H1 (cell line): ENCODE data around the gene BAX. TPM values are rescaled to one million over a fixed set of nuclear protein-coding genes. Genes with fewer than 3 reads are reported as not detected.

Experiments used
- CTCF ChIA-PET: fragments of 300-600 bp; sonication (Branson Sonifier 250); formaldehyde crosslinking; loops from one replicate; lab custom pipeline; 2021; ENCODE audit not compliant: partially characterized antibody; lab: Charles Lee
- POLR2A ChIA-PET: fragments of 300-600 bp; sonication (Branson Sonifier 250); formaldehyde crosslinking; loops from one replicate; lab custom pipeline; 2021; ENCODE audit warnings: inconsistent platforms; ENCODE audit not compliant: partially characterized antibody; lab: Charles Lee
- DNase-seq, 2 experiments: peaks; one replicate each; pipeline versions ENCODE4 v3.0.0 to v3.0.0-alpha.2; 2010 to 2022; ENCODE audit warnings: low spot score in 2 of 2, low read depth in 1 of 2, mixed read lengths in 1 of 2
- FAIRE-seq: peaks from 2 replicates; lab custom pipeline; 2011; peaks lifted over from hg19 to GRCh38; lab: Jason Lieb, UNC
- H2AFZ ChIP-seq: 2 replicates; pipeline ENCODE4 v1.8.1; 2012; ENCODE audit warnings: low read length, inconsistent platforms
- H2AK5ac ChIP-seq: 2 replicates; pipeline ENCODE4 v1.6.1; 2013; ENCODE audit warnings: low read depth, low read length
- H2BK120ac ChIP-seq: replicated peaks from 2 replicates; pipeline ENCODE3; 2013; ENCODE audit warnings: low read depth, low read length, inconsistent platforms
- H2BK12ac ChIP-seq: 2 replicates; pipeline ENCODE4 v1.6.1; 2013; ENCODE audit warnings: low read depth, low read length
- H2BK15ac ChIP-seq: 2 replicates; pipeline ENCODE4 v1.6.1; 2013; ENCODE audit warnings: low read length
- H2BK20ac ChIP-seq: 2 replicates; pipeline ENCODE4 v1.6.1; 2013; ENCODE audit warnings: low read length
- H2BK5ac ChIP-seq: 2 replicates; pipeline ENCODE4 v1.6.1; 2013; ENCODE audit warnings: low read depth, low read length
- H3K14ac ChIP-seq: 2 replicates; pipeline ENCODE4 v1.6.1; 2013; ENCODE audit warnings: inconsistent platforms; ENCODE audit not compliant: insufficient read length
- H3K18ac ChIP-seq: 2 replicates; pipeline ENCODE4 v1.6.1; 2013; ENCODE audit warnings: low read length; ENCODE audit errors: extremely low read depth
- H3K23ac ChIP-seq: 2 replicates; pipeline ENCODE4 v1.6.1; 2013; ENCODE audit warnings: inconsistent platforms; ENCODE audit not compliant: insufficient read length
- H3K23me2 ChIP-seq: 2 replicates; pipeline ENCODE4 v1.6.1; 2013; ENCODE audit warnings: low read depth, low read length
- H3K27ac ChIP-seq: 2 replicates; pipeline ENCODE4 v1.6.1; 2011; ENCODE audit warnings: low read depth, low read length, inconsistent platforms
- H3K27me3 ChIP-seq, 4 experiments: replicated peaks in 1 of 4; 1 replicate in 1 of 4; 2 replicates in 3 of 4; pipeline versions ENCODE4 v1.6.1 to v1.8.1; 2011 to 2013; ENCODE audit warnings: low read length in 3 of 4, mild to moderate bottlenecking in 3 of 4, inconsistent platforms in 2 of 4, mixed read lengths in 2 of 4, moderate library complexity in 1 of 4; ENCODE audit not compliant: control insufficient read depth in 3 of 4, insufficient read depth in 3 of 4; ENCODE audit errors: extremely low read depth in 1 of 4
- H3K36me3 ChIP-seq, 4 experiments: 2 replicates each; pipeline versions ENCODE4 v1.6.1 to v1.8.1; 2011 to 2013; ENCODE audit warnings: mild to moderate bottlenecking in 4 of 4, low read length in 3 of 4, moderate library complexity in 2 of 4, control low read depth in 1 of 4, inconsistent platforms in 1 of 4; ENCODE audit not compliant: insufficient read depth in 4 of 4, control insufficient read depth in 2 of 4
- H3K4ac ChIP-seq: replicated peaks from 2 replicates; pipeline ENCODE3; 2013; ENCODE audit warnings: low read length, low read depth, mixed read lengths, inconsistent platforms; ENCODE audit not compliant: insufficient read length
- H3K4me1 ChIP-seq, 4 experiments: replicated peaks in 1 of 4; 1 replicate in 1 of 4; 2 replicates in 3 of 4; pipeline versions ENCODE4 v1.6.1 to v1.8.1; 2011 to 2013; ENCODE audit warnings: low read length in 3 of 4, inconsistent platforms in 2 of 4, mixed read lengths in 1 of 4; ENCODE audit not compliant: insufficient read depth in 4 of 4, control insufficient read depth in 3 of 4
- H3K4me2 ChIP-seq, 2 experiments: 2 replicates each; pipeline versions ENCODE4 v1.6.1 to v1.8.1; 2011 to 2013; ENCODE audit warnings: low read depth in 2 of 2, low read length in 2 of 2, control low read depth in 1 of 2, inconsistent platforms in 1 of 2, mild to moderate bottlenecking in 1 of 2; ENCODE audit not compliant: insufficient read depth in 1 of 2
- H3K4me3 ChIP-seq, 4 experiments: fragments of 200-600, 300-600 bp in 1 of 4; sonication (generic), shearing (Covaris generic), sonication (Bioruptor Twin) in 1 of 4; 2 replicates each; pipeline versions ENCODE4 v1.5.1 to v1.8.1; 2011 to 2016; ENCODE audit warnings: low read length in 4 of 4, low read depth in 3 of 4, control low read depth in 2 of 4, inconsistent platforms in 2 of 4, mild to moderate bottlenecking in 2 of 4, mixed read lengths in 1 of 4, moderate library complexity in 1 of 4; ENCODE audit not compliant: insufficient read depth in 2 of 4; ENCODE audit errors: extremely low read depth in 1 of 4
- H3K56ac ChIP-seq: replicated peaks from 2 replicates; pipeline ENCODE3; 2013; ENCODE audit warnings: low read depth, mild to moderate bottlenecking, mixed read lengths, low read length, inconsistent platforms; ENCODE audit not compliant: insufficient read length
- H3K79me1 ChIP-seq: 2 replicates; pipeline ENCODE4 v1.6.1; 2013; ENCODE audit warnings: low read depth, low read length, control low read depth
- H3K79me2 ChIP-seq, 2 experiments: 2 replicates each; pipeline versions ENCODE4 v1.6.1 to v1.8.1; 2012 to 2013; ENCODE audit warnings: low read length in 2 of 2, mild to moderate bottlenecking in 2 of 2, inconsistent platforms in 1 of 2; ENCODE audit not compliant: insufficient read depth in 2 of 2, control insufficient read depth in 1 of 2
- H3K9ac ChIP-seq, 4 experiments: replicated peaks in 1 of 4; 1 replicate in 1 of 4; 2 replicates in 3 of 4; pipeline versions ENCODE4 v1.6.1 to v1.8.1; 2011 to 2013; ENCODE audit warnings: low read depth in 3 of 4, low read length in 3 of 4, control low read depth in 2 of 4, mild to moderate bottlenecking in 2 of 4, moderate library complexity in 2 of 4, inconsistent platforms in 1 of 4; ENCODE audit errors: extremely low read depth in 1 of 4
- H3K9me3 ChIP-seq, 2 experiments: 2 replicates each; pipeline versions ENCODE4 v1.6.1 to v1.8.1; 2012 to 2013; ENCODE audit warnings: mild to moderate bottlenecking in 2 of 2, moderate library complexity in 2 of 2, control low read depth in 1 of 2, inconsistent platforms in 1 of 2, low read depth in 1 of 2, low read length in 1 of 2, mixed read lengths in 1 of 2; ENCODE audit not compliant: insufficient read depth in 2 of 2
- H4K20me1 ChIP-seq, 2 experiments: replicated peaks in 1 of 2; 2 replicates each; pipeline versions ENCODE3 to v1.8.1; 2011 to 2013; ENCODE audit warnings: inconsistent platforms in 2 of 2, low read length in 2 of 2, mild to moderate bottlenecking in 1 of 2; ENCODE audit not compliant: insufficient read depth in 2 of 2, control insufficient read depth in 1 of 2
- H4K5ac ChIP-seq: 2 replicates; pipeline ENCODE4 v1.6.1; 2013; ENCODE audit warnings: low read length, low read depth, mixed read lengths, inconsistent platforms; ENCODE audit not compliant: insufficient read length
- H4K8ac ChIP-seq: 2 replicates; pipeline ENCODE4 v1.8.0; 2013; ENCODE audit warnings: mild to moderate bottlenecking, moderate library complexity, low read length, inconsistent platforms; ENCODE audit not compliant: insufficient read depth; ENCODE audit errors: extremely low read depth
- H4K91ac ChIP-seq: replicated peaks from 2 replicates; pipeline ENCODE3; 2013; ENCODE audit warnings: low read length, mixed read lengths, inconsistent platforms; ENCODE audit not compliant: insufficient read length
- CHD1 ChIP-seq: IDR thresholded peaks from 2 replicates; pipeline ENCODE4 v1.6.1; 2012; ENCODE audit warnings: low read depth, low read length, improper control_type of control experiment
- CREB1 ChIP-seq: IDR thresholded peaks from 2 replicates; pipeline ENCODE4 v1.6.1; 2012; ENCODE audit warnings: inconsistent platforms
- FOSL1 ChIP-seq: IDR thresholded peaks from 2 replicates; pipeline ENCODE4 v1.6.1; 2011; ENCODE audit warnings: mild to moderate bottlenecking, low read depth, low read length, moderate library complexity; ENCODE audit not compliant: insufficient read depth
- HDAC2 ChIP-seq, 2 experiments: fragments of 300-600 bp in 1 of 2; sonication (generic) in 1 of 2; IDR thresholded peaks; 2 replicates each; pipeline ENCODE4 v1.6.1; 2011 to 2012; ENCODE audit warnings: low read depth in 2 of 2, low read length in 2 of 2, mild to moderate bottlenecking in 2 of 2, moderate library complexity in 2 of 2, borderline replicate concordance in 1 of 2, inconsistent platforms in 1 of 2
- KDM1A ChIP-seq: fragments of 200-600, 300-600 bp; sonication (generic); IDR thresholded peaks from 2 replicates; pipeline ENCODE4 v1.7.1; 2016; ENCODE audit warnings: mild to moderate bottlenecking, low read length, borderline replicate concordance
- KDM5A ChIP-seq: fragments of 200-600 bp; IDR thresholded peaks from 2 replicates; pipeline ENCODE4 v1.7.1; 2012; ENCODE audit warnings: mild to moderate bottlenecking, low read length, inconsistent platforms, mixed read lengths
- POLR2A ChIP-seq, 2 experiments: IDR thresholded peaks; 1 replicate in 1 of 2; 2 replicates in 1 of 2; pipeline ENCODE4 v1.6.1; 2011; ENCODE audit warnings: low read depth in 2 of 2, low read length in 2 of 2, mild to moderate bottlenecking in 2 of 2; ENCODE audit errors: control extremely low read depth in 1 of 2
- POLR2AphosphoS5 ChIP-seq: IDR thresholded peaks from 2 replicates; pipeline ENCODE4 v1.6.1; 2011; ENCODE audit warnings: low read depth, low read length
- SAP30 ChIP-seq: fragments of 300-600 bp; sonication (generic); IDR thresholded peaks from 2 replicates; pipeline ENCODE4 v1.7.1; 2012; ENCODE audit warnings: low read length, moderate library complexity, mild to moderate bottlenecking, inconsistent platforms; ENCODE audit not compliant: insufficient read depth, insufficient replicate concordance
- SIN3A ChIP-seq, 2 experiments: IDR thresholded peaks in 1 of 2; conservative IDR thresholded peaks in 1 of 2; 2 replicates each; pipeline ENCODE4 v1.6.1; 2011 to 2012; ENCODE audit warnings: low read length in 2 of 2, improper control_type of control experiment in 1 of 2, low read depth in 1 of 2, mild to moderate bottlenecking in 1 of 2
- SRF ChIP-seq: IDR thresholded peaks from 2 replicates; pipeline ENCODE4 v1.6.1; 2011; ENCODE audit warnings: mild to moderate bottlenecking, low read depth, low read length, moderate library complexity
- SUZ12 ChIP-seq: fragments of 200-600 bp; sonication (generic); IDR thresholded peaks from 2 replicates; pipeline ENCODE4 v1.6.1; 2012; ENCODE audit warnings: mild to moderate bottlenecking, inconsistent platforms, low read length, moderate library complexity, mixed read lengths
- WGBS, 2 experiments: shearing (Covaris generic) in 1 of 2; methylation state at CpG; one replicate each; pipeline versions ENCODE4 v1.1.6 to v1.1.7; 2013 to 2015; ENCODE audit warnings: low lambda C conversion rate in 2 of 2, mixed read lengths in 2 of 2, inconsistent platforms in 1 of 2, low coverage in 1 of 2, missing lambda C conversion rate in 1 of 2; ENCODE audit not compliant: insufficient replicate concordance in 2 of 2, insufficient coverage in 1 of 2, insufficient read length in 1 of 2; ENCODE audit errors: extremely low coverage in 1 of 2, missing lambda C conversion rate in 1 of 2; 5-methylcytosine and 5-hydroxymethylcytosine counted together
- polyA plus RNA-seq, 7 experiments: library from polyadenylated mRNA; depleted of rRNA in 3 of 7; stranded (reverse) in 5 of 7; unstranded in 2 of 7; fragments of >200 nt in 5 of 7; fragments of 200-250 nt in 2 of 7; gene quantifications; 1 replicate in 5 of 7; 2 replicates in 1 of 7; 4 replicates in 1 of 7; pipeline versions ENCODE4 v1.2.1 to v1.2.3, GENCODE V29; 2011 to 2013; ENCODE audit warnings: missing spikeins in 2 of 7, mixed read lengths in 2 of 7
- total RNA-seq: library from RNA; stranded (reverse); fragmentation: NEBNext Ultra II Directional; extraction: Animal tissue kit (Norgen Biotek cat#: 25700); gene quantifications from 2 replicates; pipeline ENCODE4 v1.2.1, GENCODE V29; 2021
- TF ChIP-seq, protein P1 (sequence below): IDR thresholded peaks from 2 replicates; pipeline ENCODE4 v1.6.1; 2011; ENCODE audit warnings: low read depth, mild to moderate bottlenecking, low read length; ENCODE audit not compliant: insufficient read depth

BAX gene
- total and polyA plus RNA-seq, 2 of the 8 experiments (the other 6 are each of a cell fraction or from before 2014, with no cell fraction given): 257 to 346 TPM

DNA sequence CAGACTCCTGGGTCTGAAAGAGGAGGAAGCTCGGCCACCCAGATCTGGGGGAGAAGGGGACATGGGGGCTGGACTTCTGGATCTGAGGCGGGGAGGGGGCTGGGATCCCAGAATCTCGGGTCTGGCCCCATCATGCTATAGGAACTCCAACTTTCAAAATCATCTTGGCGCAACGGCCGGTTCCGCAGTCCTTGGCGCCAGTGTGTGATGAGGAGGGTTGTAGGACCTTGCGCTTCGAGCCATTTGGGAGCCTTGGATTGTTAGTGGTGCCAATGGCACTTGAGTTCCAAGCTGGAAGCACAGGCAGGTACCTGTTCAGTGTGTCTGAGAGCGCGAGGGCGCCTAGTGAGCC, 39.3 kb downstream of the BAX start:
- Histone ChIP-seq H3K56ac (no peak overlapping the region), H3K23me2 (peaks cover 8% of the 10 kb centered on the region; the same call in 1 of the 2 replicates), H3K4me2 (peak overlapping the region; percentile 91 to 97), H3K4me3 (peak overlapping the region; percentile 74 to 97 (median 92)), H3K36me3 (peaks cover 0 to 6% (median 0%) of the 10 kb centered on the region in 4 experiments; a peak in 1 of 8 replicates), H3K79me2 (peaks cover 11 to 33% of the 10 kb centered on the region in 2 experiments; a peak in 3 of 4 replicates), H3K4me1 (peaks cover 0 to 3% (median 0%) of the 10 kb centered on the region in 4 experiments; a peak in 2 of 7 replicates), H2BK15ac (no peak overlapping the region), H4K20me1 (peaks cover under 1 to 12% of the 10 kb centered on the region in 2 experiments), H2AK5ac (no peak overlapping the region), H2BK12ac (no peak overlapping the region), H3K9ac (peak overlapping the region; percentile 31 to 90 (median 74)), H3K27me3 (no peaks in the 10 kb centered on the region), H2AFZ (no peak overlapping the region), H3K79me1 (peaks cover 15% of the 10 kb centered on the region), H2BK20ac (no peak overlapping the region), H2BK5ac (no peak overlapping the region), H3K14ac (no peak overlapping the region), H4K8ac (no peak overlapping the region; the same call in 1 of the 2 replicates), H3K27ac (peak overlapping the region; percentile 28; the same call in 1 of the 2 replicates), H4K5ac (peak overlapping the region; percentile 29), H3K23ac (no peak overlapping the region), H2BK120ac (no peak overlapping the region), H4K91ac (no peak overlapping the region), H3K4ac (no peak overlapping the region), H3K18ac (no peak overlapping the region), H3K9me3 (no peaks in the 10 kb centered on the region)
- DNase-seq (no peak), FAIRE-seq (no peak)
- CTCF ChIA-PET: interaction anchor here (0.6 to 2.6 kb wide), 25 partner anchors 15 to 289 kb away, joined by 3 to 19 read pairs (median 3); partner anchors contain the start of gene NUCB1
- POLR2A ChIA-PET: interaction anchor here (0.6 to 4.4 kb wide), 11 partner anchors 17 to 925 kb away, joined by 3 to 37 read pairs (median 3); partner anchors contain the start of genes FTL and PPP1R15A
- 8% methylated on average over 12 of the region's 13 CpGs; no CpG with 5 or more reads in 1 of the 2 experiments for WGBS, 2 experiments
- TF ChIP-seq KDM5A: peak; percentile 48; the same call in 1 of the 2 replicates
- no peak for TF ChIP-seq POLR2A (IDR thresholded peaks at IDR 0.05; ENCODE audit: control extremely low read depth in 1 of 2, low read depth in 2 of 2, low read length in 2 of 2)
- TF ChIP-seq POLR2AphosphoS5: no peak
- no peak for TF ChIP-seq CHD1
- no peak for TF ChIP-seq CREB1
- TF ChIP-seq SIN3A (conservative IDR thresholded peaks at IDR 0.05 in 1 of 2, IDR thresholded peaks at IDR 0.05 in 1 of 2; ENCODE audit: low read depth in 1 of 2, low read length in 2 of 2): 0 out of 4 replicates have a peak, but pooled peaks of 1 of the 2 experiments have one; percentile 6
- TF ChIP-seq, protein P1, sequence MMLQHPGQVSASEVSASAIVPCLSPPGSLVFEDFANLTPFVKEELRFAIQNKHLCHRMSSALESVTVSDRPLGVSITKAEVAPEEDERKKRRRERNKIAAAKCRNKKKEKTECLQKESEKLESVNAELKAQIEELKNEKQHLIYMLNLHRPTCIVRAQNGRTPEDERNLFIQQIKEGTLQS: no peak
- TF ChIP-seq SUZ12: no peak
- no peak for TF ChIP-seq HDAC2 (IDR thresholded peaks at IDR 0.05; ENCODE audit: borderline replicate concordance in 1 of 2, low read depth in 2 of 2, low read length in 2 of 2)
- TF ChIP-seq SRF: no peak
- TF ChIP-seq FOSL1: no peak
- TF ChIP-seq KDM1A: no peak
- TF ChIP-seq SAP30: peak; percentile 45
